Measurements from ENCODE around the gene ADNP.

- TF ChIP-seq RCOR1 (IDR thresholded peaks at IDR 0.05; ENCODE audit: low read depth, low read length): no peak
- no peak for TF ChIP-seq NFE2L2 (conservative IDR thresholded peaks at IDR 0.05; ENCODE audit: low read length)
- TF ChIP-seq CTCF (IDR thresholded peaks at IDR 0.05): no peak
- no peak for TF ChIP-seq HOXA7 (CRISPR knock-in tag; IDR thresholded peaks at IDR 0.05)
- TF ChIP-seq MAX (IDR thresholded peaks at IDR 0.05): no peak
- TF ChIP-seq POLR2A (IDR thresholded peaks at IDR 0.05; ENCODE audit: low read length): no peak
- TF ChIP-seq BHLHE40 (IDR thresholded peaks at IDR 0.05; ENCODE audit: low read depth, low read length): no peak
- no peak for TF ChIP-seq REST (IDR thresholded peaks at IDR 0.05)
- TF ChIP-seq POLR2AphosphoS2 (conservative IDR thresholded peaks at IDR 0.05; ENCODE audit: low read length): no peak
- no peak for TF ChIP-seq RFX5 (IDR thresholded peaks at IDR 0.05)
- TF ChIP-seq KDM5A (IDR thresholded peaks at IDR 0.05): no peak
- TF ChIP-seq, protein P1, sequence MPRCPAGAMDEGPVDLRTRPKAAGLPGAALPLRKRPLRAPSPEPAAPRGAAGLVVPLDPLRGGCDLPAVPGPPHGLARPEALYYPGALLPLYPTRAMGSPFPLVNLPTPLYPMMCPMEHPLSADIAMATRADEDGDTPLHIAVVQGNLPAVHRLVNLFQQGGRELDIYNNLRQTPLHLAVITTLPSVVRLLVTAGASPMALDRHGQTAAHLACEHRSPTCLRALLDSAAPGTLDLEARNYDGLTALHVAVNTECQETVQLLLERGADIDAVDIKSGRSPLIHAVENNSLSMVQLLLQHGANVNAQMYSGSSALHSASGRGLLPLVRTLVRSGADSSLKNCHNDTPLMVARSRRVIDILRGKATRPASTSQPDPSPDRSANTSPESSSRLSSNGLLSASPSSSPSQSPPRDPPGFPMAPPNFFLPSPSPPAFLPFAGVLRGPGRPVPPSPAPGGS (IDR thresholded peaks at IDR 0.05): no peak
Observed at GRCh38 chr20:50866036-50866685, 65.1 kb downstream of the ADNP start.
